ENCODE data around the gene DZANK1.
"Not testable (repeated sequence)": the region's sequence is repeated elsewhere in the genome, so short reads cannot be mapped to it uniquely, and the experiment has no call there.

DZANK1 gene

DNA sequence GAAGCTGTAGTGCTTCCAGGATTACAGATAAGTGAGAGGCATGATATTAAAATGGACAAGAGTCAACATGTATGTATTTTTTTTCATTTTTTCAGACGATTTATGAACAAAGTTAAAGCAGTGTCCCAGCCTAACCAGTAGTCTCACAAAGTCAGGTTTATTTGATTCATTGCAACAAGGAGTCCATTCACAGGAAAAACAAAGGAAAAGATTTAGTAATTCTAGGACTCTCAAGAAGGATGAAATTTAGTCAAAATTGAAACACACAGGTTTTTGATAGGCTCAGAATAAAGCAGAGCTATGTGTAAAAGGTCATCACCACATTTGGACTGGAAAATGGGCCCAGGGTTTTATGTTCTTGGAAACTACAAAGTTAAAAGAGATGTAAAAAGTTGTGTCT, 94.5 kb downstream of the DZANK1 start:
- no peak for DNase-seq

DNA sequence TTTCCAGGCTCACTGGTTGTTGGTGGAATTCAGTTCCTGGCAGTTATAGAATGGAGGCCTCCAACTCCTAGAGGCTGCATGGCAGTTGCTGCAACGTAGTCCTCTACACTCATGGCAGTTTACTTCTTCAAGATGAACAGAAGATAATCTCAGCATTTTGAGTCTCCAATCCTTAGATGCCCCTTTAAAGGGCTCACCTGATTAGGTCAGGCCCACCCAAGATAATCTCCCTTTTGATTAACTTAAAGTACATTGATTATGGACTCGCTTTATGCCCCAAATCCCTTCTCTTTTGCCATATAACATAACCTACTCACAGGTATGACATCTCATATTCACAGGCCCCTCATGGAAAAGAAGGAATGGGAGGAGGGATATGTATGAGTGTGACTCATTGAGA, 102.1 kb downstream of the DZANK1 start:
- DNase-seq, result no peak

DNA sequence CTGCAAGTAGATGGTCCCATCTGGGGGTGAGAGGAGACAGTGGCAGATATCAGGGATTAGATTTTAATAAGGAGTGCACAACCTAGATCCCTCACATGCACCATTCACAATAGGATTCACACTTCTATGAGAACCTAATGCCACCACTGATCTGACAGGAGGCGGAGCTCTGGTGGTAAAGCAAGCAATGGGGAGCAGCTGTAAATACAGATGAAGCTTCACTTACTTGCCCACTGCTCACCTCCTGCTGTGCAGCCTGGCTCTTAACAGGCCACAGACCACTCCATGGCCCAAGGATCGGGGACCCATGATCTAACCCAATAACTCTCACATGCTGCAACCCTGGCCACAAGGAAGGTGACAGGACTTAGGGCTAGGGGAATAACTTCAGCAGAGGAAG, 103.1 kb downstream of the DZANK1 start:
- DNase-seq, result no peak

DNA sequence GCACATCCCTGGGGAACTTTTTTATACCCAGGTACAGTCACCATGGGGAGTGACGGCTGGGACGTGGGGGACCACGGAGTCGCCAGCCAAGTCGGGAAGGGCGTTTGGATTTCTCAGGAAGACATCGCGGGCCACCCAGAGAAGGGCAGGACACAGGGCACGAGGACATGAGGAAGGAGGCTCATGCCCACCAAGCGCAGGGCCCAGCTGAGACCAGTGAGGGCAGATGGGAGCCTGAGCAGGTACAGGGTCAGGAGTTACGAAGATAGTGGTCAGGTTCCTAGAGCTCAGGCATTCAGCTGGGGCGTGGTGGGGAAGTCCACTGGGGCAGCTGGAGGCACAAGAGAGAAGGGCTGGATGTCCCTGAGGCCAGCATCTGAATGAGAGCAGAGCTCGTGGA, 103.9 kb downstream of the DZANK1 start:
- no peak for DNase-seq

DNA sequence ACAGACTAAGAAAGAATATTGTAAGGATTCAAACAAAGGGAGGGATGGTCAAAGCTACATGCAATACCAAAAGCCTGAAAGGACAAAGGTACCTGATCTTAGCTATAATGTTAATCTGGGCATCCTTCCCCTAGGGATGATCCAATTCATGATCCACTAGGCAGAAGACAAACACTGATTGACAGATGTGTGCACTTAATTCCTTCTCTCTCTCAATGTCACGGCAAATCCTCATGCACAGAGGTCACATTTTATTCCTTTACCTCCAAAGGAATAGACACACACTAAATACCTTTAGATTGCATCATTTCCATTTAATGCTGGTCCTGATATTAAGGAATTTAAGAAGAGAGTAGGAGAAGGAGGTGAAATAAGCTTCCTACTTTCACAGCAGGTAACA, 105.2 kb downstream of the DZANK1 start:
- no peak for DNase-seq

DNA sequence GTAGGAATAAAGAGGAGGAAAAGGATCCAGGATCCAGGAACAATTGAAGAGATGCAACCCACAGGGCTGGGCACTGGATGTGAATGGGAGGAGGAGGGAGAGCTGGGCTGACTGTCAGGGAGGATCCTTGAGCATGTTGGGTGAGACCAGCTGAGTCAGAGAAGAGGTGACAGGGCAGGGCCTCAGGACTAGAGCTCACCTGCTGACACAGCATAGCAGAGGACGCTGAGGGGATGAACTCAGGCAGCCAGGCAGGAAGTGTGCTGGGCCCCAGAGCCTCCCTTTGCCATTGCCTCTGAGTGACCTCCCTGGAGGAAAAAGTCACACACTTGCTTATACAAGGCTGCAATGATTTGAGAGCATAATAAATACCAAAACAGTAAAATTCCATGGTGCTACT, 106.2 kb downstream of the DZANK1 start:
- DNase-seq, result no peak

DNA sequence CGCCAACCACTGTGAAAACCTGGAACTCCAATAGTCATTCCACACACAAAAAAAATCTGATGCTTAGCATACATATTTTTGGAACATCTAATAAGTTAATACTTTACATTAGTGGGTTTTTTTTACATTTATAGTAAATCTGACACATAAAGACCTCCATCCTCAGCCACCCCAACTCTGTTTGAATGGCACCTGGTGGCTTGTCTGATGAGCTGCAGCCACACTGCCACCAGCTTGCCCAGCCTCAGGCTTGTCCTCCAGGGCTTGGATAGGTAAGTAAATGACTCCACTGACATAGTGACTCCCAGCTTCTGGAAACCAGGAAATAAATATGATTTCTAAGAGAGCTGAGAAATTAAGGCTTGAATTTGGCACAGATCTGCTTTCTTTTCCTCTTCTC, 107.0 kb downstream of the DZANK1 start:
- DNase-seq, result no peak

DNA sequence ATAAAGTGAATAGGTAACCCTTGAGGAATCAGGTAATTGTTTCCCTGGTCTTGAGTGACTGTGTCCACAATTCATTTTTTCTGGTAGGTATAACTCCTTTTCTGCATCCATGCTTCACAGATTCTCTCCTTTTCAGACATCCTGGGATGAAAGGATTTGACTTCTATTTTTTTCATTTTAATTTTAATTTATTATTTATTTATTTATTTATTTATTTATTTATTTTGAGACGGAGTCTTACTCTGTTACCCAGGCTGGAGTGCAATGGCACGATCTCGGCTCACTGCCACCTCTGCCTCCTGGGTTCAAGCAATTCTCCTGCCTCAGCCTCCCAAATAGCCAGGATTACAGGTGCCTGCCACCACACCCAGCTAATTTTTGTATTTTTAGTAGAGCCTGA, 117.1 kb downstream of the DZANK1 start:
- not testable (repeated sequence) for DNase-seq
